ENCODE data around the gene BDKRB2.

The BDKRB2 gene

GRCh38 chr14:96204151-96205058 is at the start of gene BDKRB2:
BDKRB2 (plus strand) TSS chr14:96204839; CDS start chr14:96237108, 32,269 bp downstream.
- Histone ChIP-seq H3K27ac (ENCODE audit: low read length) (peak within 1 kb of the TSS; percentile 74), H3K4me1 (ENCODE audit: control insufficient read depth in 1 of 2, insufficient read depth in 2 of 2, low read length in 2 of 2) (no peaks in the 10 kb centered on the region), H3K27me3 (ENCODE audit: low read depth, low read length) (no peaks in the 10 kb centered on the region), H3K9me3 (ENCODE audit: control insufficient read depth in 1 of 2, low read length in 2 of 2) (no peaks in the 10 kb centered on the region), H3K36me3 (ENCODE audit: control insufficient read depth in 1 of 2, insufficient read depth in 2 of 2, low read length in 2 of 2) (no peaks in the 10 kb centered on the region), H3K4me3 (ENCODE audit: low read depth in 1 of 2, low read length in 2 of 2) (peak within 1 kb of the TSS; percentile 59 to 66)

- H3K27me3 ChIP-seq (ENCODE audit: low read depth, low read length), result no peaks in the 10 kb centered on the region
- H3K4me3 ChIP-seq (ENCODE audit: low read depth in 1 of 2, low read length in 2 of 2), result no peak overlapping the region
- no peaks in the 10 kb centered on the region for H3K4me1 ChIP-seq (ENCODE audit: control insufficient read depth in 1 of 2, insufficient read depth in 2 of 2, low read length in 2 of 2)
- H3K27ac ChIP-seq (ENCODE audit: low read length), result no peak overlapping the region
- no peaks in the 10 kb centered on the region for H3K9me3 ChIP-seq (ENCODE audit: control insufficient read depth in 1 of 2, low read length in 2 of 2)
- H3K36me3 ChIP-seq (ENCODE audit: control insufficient read depth in 1 of 2, insufficient read depth in 2 of 2, low read length in 2 of 2), result no peaks in the 10 kb centered on the region
Measured at GRCh38 chr14:96154900-96155299, 49.7 kb upstream of the BDKRB2 start.

- Histone ChIP-seq H3K27ac (ENCODE audit: low read length) (no peak overlapping the region), H3K27me3 (ENCODE audit: low read depth, low read length) (no peaks in the 10 kb centered on the region), H3K4me1 (ENCODE audit: control insufficient read depth in 1 of 2, insufficient read depth in 2 of 2, low read length in 2 of 2) (no peaks in the 10 kb centered on the region), H3K4me3 (ENCODE audit: low read depth in 1 of 2, low read length in 2 of 2) (no peak overlapping the region), H3K36me3 (ENCODE audit: control insufficient read depth in 1 of 2, insufficient read depth in 2 of 2, low read length in 2 of 2) (no peaks in the 10 kb centered on the region), H3K9me3 (ENCODE audit: control insufficient read depth in 1 of 2, low read length in 2 of 2) (no peaks in the 10 kb centered on the region)
Measured at GRCh38 chr14:96156804-96157760, 47.6 kb upstream of the BDKRB2 start.

GRCh38 chr14:96158735-96159134 is 45.9 kb upstream of the BDKRB2 start:
- Histone ChIP-seq H3K27ac (ENCODE audit: low read length) (no peak overlapping the region), H3K4me1 (ENCODE audit: control insufficient read depth in 1 of 2, insufficient read depth in 2 of 2, low read length in 2 of 2) (no peaks in the 10 kb centered on the region), H3K36me3 (ENCODE audit: control insufficient read depth in 1 of 2, insufficient read depth in 2 of 2, low read length in 2 of 2) (no peaks in the 10 kb centered on the region), H3K4me3 (ENCODE audit: low read depth in 1 of 2, low read length in 2 of 2) (no peak overlapping the region), H3K9me3 (ENCODE audit: control insufficient read depth in 1 of 2, low read length in 2 of 2) (no peaks in the 10 kb centered on the region), H3K27me3 (ENCODE audit: low read depth, low read length) (no peaks in the 10 kb centered on the region)

GRCh38 chr14:96160076-96160912 is 44.3 kb upstream of the BDKRB2 start:
- Histone ChIP-seq H3K27ac (ENCODE audit: low read length) (no peak overlapping the region), H3K9me3 (ENCODE audit: control insufficient read depth in 1 of 2, low read length in 2 of 2) (no peaks in the 10 kb centered on the region), H3K27me3 (ENCODE audit: low read depth, low read length) (no peaks in the 10 kb centered on the region), H3K4me1 (ENCODE audit: control insufficient read depth in 1 of 2, insufficient read depth in 2 of 2, low read length in 2 of 2) (no peaks in the 10 kb centered on the region), H3K36me3 (ENCODE audit: control insufficient read depth in 1 of 2, insufficient read depth in 2 of 2, low read length in 2 of 2) (no peaks in the 10 kb centered on the region), H3K4me3 (ENCODE audit: low read depth in 1 of 2, low read length in 2 of 2) (no peak overlapping the region)

GRCh38 chr14:96160913-96161310 is 43.7 kb upstream of the BDKRB2 start:
- Histone ChIP-seq H3K4me1 (ENCODE audit: control insufficient read depth in 1 of 2, insufficient read depth in 2 of 2, low read length in 2 of 2) (no peaks in the 10 kb centered on the region), H3K36me3 (ENCODE audit: control insufficient read depth in 1 of 2, insufficient read depth in 2 of 2, low read length in 2 of 2) (no peaks in the 10 kb centered on the region), H3K27ac (ENCODE audit: low read length) (no peak overlapping the region)

GRCh38 chr14:96161636-96162035 is 43.0 kb upstream of the BDKRB2 start:
- Histone ChIP-seq H3K27ac (ENCODE audit: low read length) (no peak overlapping the region), H3K4me1 (ENCODE audit: control insufficient read depth in 1 of 2, insufficient read depth in 2 of 2, low read length in 2 of 2) (no peaks in the 10 kb centered on the region), H3K36me3 (ENCODE audit: control insufficient read depth in 1 of 2, insufficient read depth in 2 of 2, low read length in 2 of 2) (no peaks in the 10 kb centered on the region), H3K4me3 (ENCODE audit: low read depth in 1 of 2, low read length in 2 of 2) (no peak overlapping the region), H3K27me3 (ENCODE audit: low read depth, low read length) (no peaks in the 10 kb centered on the region), H3K9me3 (ENCODE audit: control insufficient read depth in 1 of 2, low read length in 2 of 2) (no peaks in the 10 kb centered on the region)

More at GRCh38 chr14:96160913-96161310, 43.7 kb upstream of the BDKRB2 start:
- H3K27me3 ChIP-seq (ENCODE audit: low read depth, low read length), result no peaks in the 10 kb centered on the region
- no peaks in the 10 kb centered on the region for H3K9me3 ChIP-seq (ENCODE audit: control insufficient read depth in 1 of 2, low read length in 2 of 2)
- H3K4me3 ChIP-seq (ENCODE audit: low read depth in 1 of 2, low read length in 2 of 2), result no peak overlapping the region

- Histone ChIP-seq H3K4me3 (ENCODE audit: low read depth in 1 of 2, low read length in 2 of 2) (no peak overlapping the region), H3K27me3 (ENCODE audit: low read depth, low read length) (no peaks in the 10 kb centered on the region), H3K4me1 (ENCODE audit: control insufficient read depth in 1 of 2, insufficient read depth in 2 of 2, low read length in 2 of 2) (no peaks in the 10 kb centered on the region), H3K27ac (ENCODE audit: low read length) (no peak overlapping the region), H3K9me3 (ENCODE audit: control insufficient read depth in 1 of 2, low read length in 2 of 2) (no peaks in the 10 kb centered on the region), H3K36me3 (ENCODE audit: control insufficient read depth in 1 of 2, insufficient read depth in 2 of 2, low read length in 2 of 2) (no peaks in the 10 kb centered on the region)
Measured at GRCh38 chr14:96162265-96162664, 42.4 kb upstream of the BDKRB2 start.

GRCh38 chr14:96162741-96163140 is 41.9 kb upstream of the BDKRB2 start:
- no peak overlapping the region for H3K27ac ChIP-seq (ENCODE audit: low read length)
- no peak overlapping the region for H3K4me3 ChIP-seq (ENCODE audit: low read depth in 1 of 2, low read length in 2 of 2)
- no peaks in the 10 kb centered on the region for H3K36me3 ChIP-seq (ENCODE audit: control insufficient read depth in 1 of 2, insufficient read depth in 2 of 2, low read length in 2 of 2)
- H3K9me3 ChIP-seq (ENCODE audit: control insufficient read depth in 1 of 2, low read length in 2 of 2), result no peaks in the 10 kb centered on the region
- H3K27me3 ChIP-seq (ENCODE audit: low read depth, low read length), result no peaks in the 10 kb centered on the region
- H3K4me1 ChIP-seq (ENCODE audit: control insufficient read depth in 1 of 2, insufficient read depth in 2 of 2, low read length in 2 of 2), result peaks cover 0 to 4% of the 10 kb centered on the region in 2 donors

GRCh38 chr14:96164861-96165490 is 39.7 kb upstream of the BDKRB2 start:
- Histone ChIP-seq H3K27me3 (ENCODE audit: low read depth, low read length) (no peaks in the 10 kb centered on the region), H3K4me1 (ENCODE audit: control insufficient read depth in 1 of 2, insufficient read depth in 2 of 2, low read length in 2 of 2) (peaks cover 0 to 4% of the 10 kb centered on the region in 2 donors), H3K36me3 (ENCODE audit: control insufficient read depth in 1 of 2, insufficient read depth in 2 of 2, low read length in 2 of 2) (no peaks in the 10 kb centered on the region), H3K27ac (ENCODE audit: low read length) (no peak overlapping the region), H3K9me3 (ENCODE audit: control insufficient read depth in 1 of 2, low read length in 2 of 2) (no peaks in the 10 kb centered on the region), H3K4me3 (ENCODE audit: low read depth in 1 of 2, low read length in 2 of 2) (no peak overlapping the region)

Data from muscle layer of duodenum (tissue), 2 donors.